Neural progenitor cell (in vitro differentiated cells): ENCODE results near the gene TMEM60. TPM values are rescaled to one million over a fixed set of nuclear protein-coding genes. Genes with fewer than 3 reads are reported as not detected.

Experiments
- DNase-seq: peaks from one replicate; pipeline ENCODE4 v3.0.0-alpha.2; 2016; ENCODE audit warnings: low spot score
- H2AFZ ChIP-seq: fragments of 200-600 bp; sonication (generic); replicated peaks from 2 replicates; pipeline ENCODE4 v1.6.1; 2016; ENCODE audit warnings: antibody characterized with exemption
- H3F3A ChIP-seq: fragments of 200-600 bp; sonication (generic); 2 replicates; pipeline ENCODE4 v1.6.1; 2016; ENCODE audit warnings: antibody characterized with exemption, low read depth
- H3K27ac ChIP-seq: fragments of 200-600 bp; sonication (generic); 2 replicates; pipeline ENCODE4 v1.5.1; 2016; ENCODE audit warnings: mild to moderate bottlenecking
- H3K27me3 ChIP-seq: fragments of 200-600 bp; sonication (generic); 2 replicates; pipeline ENCODE4 v1.6.1; 2016; ENCODE audit warnings: mild to moderate bottlenecking, moderate library complexity
- H3K36me3 ChIP-seq: fragments of 200-600 bp; sonication (generic); 2 replicates; pipeline ENCODE4 v1.5.1; 2016
- H3K4me1 ChIP-seq: fragments of 200-600 bp; sonication (generic); 2 replicates; pipeline ENCODE4 v1.6.1; 2016; ENCODE audit warnings: mixed run types
- H3K4me2 ChIP-seq: fragments of 200-600 bp; sonication (generic); 2 replicates; pipeline ENCODE4 v1.6.1; 2016
- H3K4me3 ChIP-seq: fragments of 200-600 bp; sonication (generic); 2 replicates; pipeline ENCODE4 v1.5.1; 2016
- H3K79me2 ChIP-seq: fragments of 200-600 bp; sonication (generic); 2 replicates; pipeline ENCODE4 v1.6.1; 2016; ENCODE audit warnings: low read depth
- H3K9ac ChIP-seq: fragments of 200-600 bp; sonication (generic); 2 replicates; pipeline ENCODE4 v1.6.1; 2016
- H3K9me3 ChIP-seq: fragments of 200-600 bp; sonication (generic); 2 replicates; pipeline ENCODE4 v1.5.1; 2016; ENCODE audit warnings: low read depth
- H4K20me1 ChIP-seq: fragments of 200-600 bp; sonication (generic); 2 replicates; pipeline ENCODE4 v1.6.1; 2016; ENCODE audit warnings: low read depth
- H3K27ac Mint-ChIP-seq: 3 replicates; pipeline ENCODE4 v1.8.0; 2021; ENCODE audit warnings: mixed read lengths
- H3K27me3 Mint-ChIP-seq: 2 replicates; pipeline ENCODE4 v1.8.0; 2022; ENCODE audit warnings: low read depth, mild to moderate bottlenecking, inconsistent platforms, moderate library complexity, mixed read lengths; ENCODE audit not compliant: insufficient read depth
- H3K36me3 Mint-ChIP-seq: 3 replicates; pipeline ENCODE4 v1.8.0; 2021; ENCODE audit warnings: mixed read lengths
- H3K4me1 Mint-ChIP-seq: 3 replicates; pipeline ENCODE4 v1.8.0; 2021; ENCODE audit warnings: mixed read lengths
- H3K4me3 Mint-ChIP-seq: 3 replicates; pipeline ENCODE4 v1.8.0; 2021; ENCODE audit warnings: mild to moderate bottlenecking, moderate library complexity, mixed read lengths
- H3K9me3 Mint-ChIP-seq: 3 replicates; pipeline ENCODE4 v1.8.0; 2020; ENCODE audit warnings: mixed read lengths
- CTCF ChIP-seq: fragments of 200-600 bp; sonication (generic); IDR thresholded peaks from 2 replicates; pipeline ENCODE4 v1.5.1; 2017; ENCODE audit warnings: antibody characterized with exemption, mild to moderate bottlenecking
- EZH2 ChIP-seq: fragments of 200-600 bp; sonication (generic); IDR thresholded peaks from 2 replicates; pipeline ENCODE4 v1.6.1; 2017; ENCODE audit warnings: antibody characterized with exemption, mild to moderate bottlenecking, moderate library complexity
- EZH2phosphoT487 ChIP-seq: fragments of 200-600 bp; sonication (generic); IDR thresholded peaks from 2 replicates; pipeline ENCODE4 v1.6.1; 2017; ENCODE audit warnings: antibody characterized with exemption
- total RNA-seq: library from RNA; depleted of rRNA; stranded (reverse); fragments of >200 nt; gene quantifications from 2 replicates; pipeline ENCODE4 v1.2.3, GENCODE V29; 2015; ENCODE audit warnings: low replicate concordance

TMEM60 gene
- total RNA-seq, 1 donor from 2014 or later: 42.8 TPM

GRCh38 chr7:77819021-77819420 is 20.8 kb upstream of the TMEM60 start:
- no peak overlapping the region for H2AFZ ChIP-seq
- Mint-ChIP-seq H3K4me1 (no peaks in the 10 kb centered on the region), H3K27ac (no peak overlapping the region), H3K27me3 (peaks cover 4% of the 10 kb centered on the region), H3K36me3 (peaks cover 65% of the 10 kb centered on the region), H3K9me3 (peaks cover 70% of the 10 kb centered on the region), H3K4me3 (no peak overlapping the region)
- peaks cover under 1% of the 10 kb centered on the region for H3K4me1 ChIP-seq
- TF ChIP-seq EZH2phosphoT487 (no peak), CTCF (no peak), EZH2 (no peak)
- peaks cover 69% of the 10 kb centered on the region for H3K79me2 ChIP-seq
- no peaks in the 10 kb centered on the region for H3K27me3 ChIP-seq
- H3K9ac ChIP-seq: no peak overlapping the region
- H4K20me1 ChIP-seq: no peaks in the 10 kb centered on the region
- no peaks in the 10 kb centered on the region for H3K36me3 ChIP-seq
- H3F3A ChIP-seq: no peaks in the 10 kb centered on the region
- no peaks in the 10 kb centered on the region for H3K9me3 ChIP-seq
- H3K4me3 ChIP-seq: no peak overlapping the region
- no peak for DNase-seq
- H3K4me2 ChIP-seq: no peak overlapping the region
- no peak overlapping the region for H3K27ac ChIP-seq

- H3K9me3 ChIP-seq: no peaks in the 10 kb centered on the region
- Mint-ChIP-seq H3K27me3 (no peaks in the 10 kb centered on the region), H3K27ac (no peak overlapping the region), H3K4me3 (no peak overlapping the region), H3K36me3 (peaks cover 36% of the 10 kb centered on the region), H3K4me1 (no peaks in the 10 kb centered on the region), H3K9me3 (peaks cover 31% of the 10 kb centered on the region)
- DNase-seq: no peak
- H3F3A ChIP-seq: no peaks in the 10 kb centered on the region
- no peak overlapping the region for H3K4me2 ChIP-seq
- no peak overlapping the region for H3K9ac ChIP-seq
- H3K27me3 ChIP-seq: no peaks in the 10 kb centered on the region
- H3K4me3 ChIP-seq: no peak overlapping the region
- H3K27ac ChIP-seq: no peak overlapping the region
- H3K36me3 ChIP-seq: no peaks in the 10 kb centered on the region
- no peak overlapping the region for H2AFZ ChIP-seq
- no peaks in the 10 kb centered on the region for H4K20me1 ChIP-seq
- H3K79me2 ChIP-seq: peaks cover 73% of the 10 kb centered on the region
- H3K4me1 ChIP-seq: peaks cover 5% of the 10 kb centered on the region
- no peak for TF ChIP-seq EZH2
- TF ChIP-seq CTCF: no peak
- TF ChIP-seq EZH2phosphoT487: no peak
Measured at GRCh38 chr7:77813180-77813579, 14.9 kb upstream of the TMEM60 start.

GRCh38 chr7:77812290-77812685 is 14.1 kb upstream of the TMEM60 start:
- Mint-ChIP-seq H3K4me3 (no peak overlapping the region), H3K9me3 (peaks cover 33% of the 10 kb centered on the region), H3K27me3 (no peaks in the 10 kb centered on the region), H3K27ac (no peak overlapping the region), H3K36me3 (peaks cover 33% of the 10 kb centered on the region), H3K4me1 (no peaks in the 10 kb centered on the region)
- no peak overlapping the region for H3K9ac ChIP-seq
- peaks cover 81% of the 10 kb centered on the region for H3K79me2 ChIP-seq
- H3F3A ChIP-seq: no peaks in the 10 kb centered on the region
- no peak overlapping the region for H2AFZ ChIP-seq
- H3K36me3 ChIP-seq: no peaks in the 10 kb centered on the region
- no peak for TF ChIP-seq CTCF
- no peak for TF ChIP-seq EZH2
- no peak for TF ChIP-seq EZH2phosphoT487
- no peak overlapping the region for H3K27ac ChIP-seq
- H3K4me1 ChIP-seq: peaks cover 5% of the 10 kb centered on the region
- no peaks in the 10 kb centered on the region for H3K27me3 ChIP-seq
- no peaks in the 10 kb centered on the region for H3K9me3 ChIP-seq
- no peak for DNase-seq
- H3K4me2 ChIP-seq: no peak overlapping the region
- H3K4me3 ChIP-seq: no peak overlapping the region
- H4K20me1 ChIP-seq: no peaks in the 10 kb centered on the region
